Mesodermal cell (in vitro differentiated cells): Measurements from ENCODE around the gene THAP4.

Experiments used
- H3K27ac ChIP-seq: 2 replicates; pipeline ENCODE4 v1.7.0; 2013; ENCODE audit warnings: mild to moderate bottlenecking, low read depth, low read length, moderate library complexity; ENCODE audit not compliant: severe bottlenecking
- H3K36me3 ChIP-seq: 2 replicates; pipeline ENCODE4 v1.7.1; 2013; ENCODE audit warnings: mild to moderate bottlenecking, low read length, moderate library complexity; ENCODE audit not compliant: control insufficient read depth, insufficient read depth
- H3K4me1 ChIP-seq: one replicate; pipeline ENCODE4 v1.7.1; 2013; ENCODE audit warnings: mild to moderate bottlenecking, low read length; ENCODE audit not compliant: insufficient read depth, control insufficient read depth, poor library complexity, severe bottlenecking
- H3K4me3 ChIP-seq: 2 replicates; pipeline ENCODE4 v1.7.0; 2013; ENCODE audit warnings: low read length, control low read depth, mild to moderate bottlenecking; ENCODE audit not compliant: insufficient read depth, poor library complexity, severe bottlenecking; ENCODE audit errors: extremely low read depth
- H3K9me3 ChIP-seq: 2 replicates; pipeline ENCODE4 v1.7.1; 2013; ENCODE audit warnings: mild to moderate bottlenecking, low read length, moderate library complexity; ENCODE audit not compliant: control insufficient read depth
- WGBS, 2 experiments: methylation state at CpG; one replicate each; pipeline ENCODE4 v1.1.5; 2013; ENCODE audit warnings: missing lambda C conversion rate in 2 of 2; ENCODE audit not compliant: insufficient coverage in 2 of 2; 5-methylcytosine and 5-hydroxymethylcytosine counted together

Gene THAP4

DNA sequence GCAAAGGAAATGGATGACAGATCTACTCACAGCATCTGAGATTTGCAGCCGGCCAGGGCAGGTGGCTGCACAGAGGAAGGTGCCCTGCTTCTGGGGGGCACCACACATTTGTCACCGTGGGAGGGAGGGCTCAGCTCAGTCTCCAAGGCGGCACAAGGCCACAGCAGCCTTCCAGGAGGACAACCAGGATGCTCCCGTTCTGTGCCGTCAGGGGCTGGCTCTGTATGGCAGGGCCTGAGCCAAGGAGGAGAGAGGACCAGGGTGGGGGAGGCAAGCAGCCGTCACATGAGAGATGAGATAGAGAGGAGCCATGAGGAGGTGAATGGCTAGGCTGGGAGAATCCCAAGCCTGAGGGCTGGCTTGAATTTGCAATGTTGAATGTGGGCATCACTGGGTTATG, 83.0 kb downstream of the THAP4 start:
- H3K4me1 ChIP-seq, result peaks cover 20% of the 10 kb centered on the region
- no peaks in the 10 kb centered on the region for H3K36me3 ChIP-seq
- H3K4me3 ChIP-seq, result no peak overlapping the region
- no peak overlapping the region for H3K27ac ChIP-seq
- 85 to 93% methylated on average over 4 to 6 of the region's 6 CpGs for WGBS, 2 experiments
- no peaks in the 10 kb centered on the region for H3K9me3 ChIP-seq

DNA sequence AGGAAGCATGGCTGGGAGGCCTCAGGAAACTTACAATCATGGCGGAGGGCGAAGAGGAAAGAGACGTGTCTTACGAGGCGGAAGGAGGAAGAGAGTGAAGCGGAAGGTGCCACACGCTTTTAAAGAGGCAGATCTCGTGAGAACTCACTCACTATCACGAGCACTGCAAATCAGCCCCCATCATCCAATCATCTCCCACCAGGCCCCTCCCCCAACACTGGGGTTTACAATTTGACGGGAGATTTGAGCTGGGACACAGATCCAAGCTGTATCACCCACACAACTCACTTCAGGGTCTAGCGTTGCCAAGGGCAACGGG, 83.5 kb downstream of the THAP4 start:
- Histone ChIP-seq H3K36me3 (no peaks in the 10 kb centered on the region), H3K9me3 (no peaks in the 10 kb centered on the region), H3K4me1 (peaks cover 25% of the 10 kb centered on the region), H3K4me3 (no peak overlapping the region), H3K27ac (no peak overlapping the region)
- 79 to 87% methylated on average over 5 to 7 of the region's 12 CpGs for WGBS, 2 experiments

DNA sequence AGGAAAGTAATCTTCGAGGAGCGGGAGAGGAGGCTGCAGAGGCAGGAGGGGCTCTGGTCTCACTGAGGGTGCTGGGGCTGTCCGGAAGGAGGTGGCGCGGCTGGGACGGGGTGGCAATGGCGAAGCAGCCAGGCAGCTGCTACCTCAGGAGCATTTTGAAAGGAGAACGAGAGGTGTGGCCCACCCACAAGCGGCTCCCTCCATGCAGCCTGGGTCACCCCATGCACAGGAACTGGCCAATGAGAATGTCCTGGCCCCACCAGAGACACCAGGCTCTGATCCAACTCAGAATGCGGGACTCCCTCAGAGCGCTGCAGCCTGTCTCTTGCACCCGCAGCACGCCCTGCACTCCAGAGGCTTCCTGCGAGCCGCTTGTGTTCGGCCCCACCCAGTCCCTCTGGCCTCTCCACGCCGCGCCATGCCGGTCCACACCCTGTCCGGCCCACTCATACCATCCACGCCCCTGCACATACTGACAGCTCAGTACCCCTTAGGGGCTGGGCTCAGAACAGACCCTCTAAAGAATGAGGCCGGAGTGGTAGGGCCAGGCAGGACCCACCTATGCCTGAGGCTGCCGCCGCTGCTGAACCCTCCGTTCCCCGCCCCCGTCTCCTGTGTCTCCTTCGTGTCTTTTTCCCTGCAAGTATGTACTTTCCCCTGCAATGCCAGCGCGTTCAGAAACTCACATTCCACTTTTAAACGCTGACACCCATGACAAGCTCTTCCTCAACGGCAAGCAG, 84.8 kb downstream of the THAP4 start:
- Histone ChIP-seq H3K4me3 (no peak overlapping the region), H3K4me1 (peaks cover 26% of the 10 kb centered on the region), H3K9me3 (no peaks in the 10 kb centered on the region), H3K36me3 (no peaks in the 10 kb centered on the region), H3K27ac (no peak overlapping the region)
- WGBS, 2 experiments, result 85 to 93% methylated on average over 30 to 33 of the region's 33 CpGs

DNA sequence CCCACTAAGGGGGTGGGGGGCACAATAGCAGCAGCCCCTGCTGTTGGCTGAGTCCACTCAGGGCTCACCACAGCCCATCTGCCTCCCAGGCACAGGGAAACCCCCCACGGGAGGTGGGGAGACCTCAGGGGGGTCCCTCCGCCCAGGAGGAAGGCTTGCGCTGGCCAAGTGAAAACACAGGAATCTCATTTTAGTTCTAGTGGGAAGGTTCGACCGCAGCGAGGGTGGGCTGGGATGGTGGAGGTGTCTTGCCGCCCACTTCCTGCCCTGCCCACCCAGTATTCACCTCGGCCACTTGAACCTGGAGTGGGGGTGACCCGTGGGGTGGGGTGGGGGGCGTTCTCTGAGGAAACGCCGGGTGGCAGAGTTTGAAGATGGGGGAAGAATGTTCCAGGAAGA, 85.4 kb downstream of the THAP4 start:
- Histone ChIP-seq H3K36me3 (no peaks in the 10 kb centered on the region), H3K4me3 (no peak overlapping the region), H3K9me3 (no peaks in the 10 kb centered on the region), H3K4me1 (peaks cover 31% of the 10 kb centered on the region), H3K27ac (no peak overlapping the region)
- WGBS, 2 experiments, result 100% methylated on average over 6 of the region's 12 CpGs; no CpG with 5 or more reads in 1 of the 2 experiments

DNA sequence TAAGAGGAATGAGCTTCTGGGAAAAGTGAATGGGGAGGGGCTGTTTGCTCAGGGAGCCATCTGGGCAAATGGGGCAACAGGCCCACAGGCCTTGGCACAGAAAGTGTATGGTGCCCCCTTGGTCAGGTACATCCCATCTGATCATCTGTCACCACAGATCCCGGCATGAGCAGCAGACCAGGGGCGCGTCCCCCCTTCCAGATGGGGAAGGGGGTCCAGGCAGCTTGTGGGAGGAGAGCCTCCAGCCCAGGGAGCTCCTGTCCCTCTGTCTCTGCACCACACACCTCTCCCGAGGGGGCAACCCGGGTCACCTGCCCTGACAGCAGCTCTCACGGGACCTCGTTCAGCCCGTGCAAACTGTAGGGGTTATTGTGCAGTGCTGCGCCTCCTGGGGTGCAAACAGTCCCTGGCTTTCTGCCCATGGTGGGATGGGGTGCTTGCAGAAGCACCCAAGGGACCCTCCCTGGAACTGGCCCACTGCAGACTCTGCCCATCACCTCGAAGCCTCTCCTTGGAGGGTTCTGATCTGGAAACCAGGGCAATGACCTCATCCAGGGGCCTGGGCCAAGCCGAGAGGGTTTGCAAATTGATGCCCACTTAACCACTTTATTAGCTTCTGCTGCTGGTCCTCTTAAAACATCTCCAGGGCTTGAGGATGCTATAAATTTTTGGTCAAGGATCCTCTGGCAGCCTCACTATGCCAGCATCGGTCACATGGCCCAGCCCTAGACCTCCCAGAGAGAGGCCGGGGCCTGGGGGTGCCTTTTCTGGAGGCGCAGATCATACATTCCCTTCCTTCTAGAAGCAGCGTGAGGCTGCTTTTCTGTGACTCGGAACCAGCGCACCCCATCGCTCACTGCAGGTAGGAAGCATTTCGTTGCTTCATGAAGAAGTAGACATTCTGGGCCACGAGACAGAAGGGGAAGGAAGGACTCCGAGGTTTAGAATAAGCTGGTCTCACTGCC, 86.1 kb downstream of the THAP4 start:
- Histone ChIP-seq H3K27ac (no peak overlapping the region), H3K4me3 (no peak overlapping the region), H3K9me3 (no peaks in the 10 kb centered on the region), H3K4me1 (peaks cover 36% of the 10 kb centered on the region), H3K36me3 (no peaks in the 10 kb centered on the region)
- 86 to 95% methylated on average over 12 to 20 of the region's 21 CpGs for WGBS, 2 experiments

- 84 to 92% methylated on average over 2 to 3 of the region's 3 CpGs for WGBS, 2 experiments
Measured at GRCh38 chr2:241548451-241548835, 88.5 kb downstream of the THAP4 start.

DNA sequence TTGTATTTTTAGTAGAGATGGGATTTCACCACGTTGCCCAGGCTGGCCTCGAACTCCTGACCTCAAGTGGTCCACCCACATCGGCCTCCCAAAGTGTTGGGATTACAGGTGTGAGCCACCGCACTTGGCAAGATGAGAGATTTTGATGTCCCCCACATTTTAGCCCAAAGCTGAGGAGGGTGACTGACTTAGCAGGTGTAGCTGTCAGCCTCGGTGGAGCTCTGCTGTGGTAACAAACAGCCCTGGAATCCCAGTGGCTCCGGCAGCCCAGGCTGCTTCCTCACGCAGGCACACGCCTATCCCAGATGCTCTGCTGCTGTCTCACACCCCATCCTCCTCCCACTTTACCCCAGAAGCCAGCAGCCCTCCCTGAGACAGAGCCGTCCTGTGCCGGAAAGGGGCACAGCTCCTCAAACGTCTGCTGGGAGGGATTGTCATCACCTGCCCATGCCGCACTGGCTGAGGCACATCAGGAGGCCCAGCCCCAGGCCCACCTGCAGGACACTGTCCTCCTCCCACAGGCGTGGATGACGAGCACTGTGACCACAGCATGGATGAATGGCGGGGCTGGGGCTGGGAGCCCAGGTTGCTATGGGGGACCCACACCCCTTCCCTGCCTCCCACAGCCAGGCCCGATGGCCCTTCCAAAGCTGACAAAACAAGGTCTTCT, 89.0 kb downstream of the THAP4 start:
- H3K9me3 ChIP-seq, result no peaks in the 10 kb centered on the region
- H3K27ac ChIP-seq, result peak overlapping the region; percentile 96
- H3K4me1 ChIP-seq, result peaks cover 41% of the 10 kb centered on the region
- WGBS, 2 experiments, result 93 to 94% methylated on average over 13 to 15 of the region's 16 CpGs
- H3K4me3 ChIP-seq, result no peak overlapping the region
- no peaks in the 10 kb centered on the region for H3K36me3 ChIP-seq

More at GRCh38 chr2:241548451-241548835, 88.5 kb downstream of the THAP4 start:
- H3K4me1 ChIP-seq, result peaks cover 41% of the 10 kb centered on the region
- no peaks in the 10 kb centered on the region for H3K9me3 ChIP-seq
- no peaks in the 10 kb centered on the region for H3K36me3 ChIP-seq
- no peak overlapping the region for H3K4me3 ChIP-seq
- no peak overlapping the region for H3K27ac ChIP-seq

DNA sequence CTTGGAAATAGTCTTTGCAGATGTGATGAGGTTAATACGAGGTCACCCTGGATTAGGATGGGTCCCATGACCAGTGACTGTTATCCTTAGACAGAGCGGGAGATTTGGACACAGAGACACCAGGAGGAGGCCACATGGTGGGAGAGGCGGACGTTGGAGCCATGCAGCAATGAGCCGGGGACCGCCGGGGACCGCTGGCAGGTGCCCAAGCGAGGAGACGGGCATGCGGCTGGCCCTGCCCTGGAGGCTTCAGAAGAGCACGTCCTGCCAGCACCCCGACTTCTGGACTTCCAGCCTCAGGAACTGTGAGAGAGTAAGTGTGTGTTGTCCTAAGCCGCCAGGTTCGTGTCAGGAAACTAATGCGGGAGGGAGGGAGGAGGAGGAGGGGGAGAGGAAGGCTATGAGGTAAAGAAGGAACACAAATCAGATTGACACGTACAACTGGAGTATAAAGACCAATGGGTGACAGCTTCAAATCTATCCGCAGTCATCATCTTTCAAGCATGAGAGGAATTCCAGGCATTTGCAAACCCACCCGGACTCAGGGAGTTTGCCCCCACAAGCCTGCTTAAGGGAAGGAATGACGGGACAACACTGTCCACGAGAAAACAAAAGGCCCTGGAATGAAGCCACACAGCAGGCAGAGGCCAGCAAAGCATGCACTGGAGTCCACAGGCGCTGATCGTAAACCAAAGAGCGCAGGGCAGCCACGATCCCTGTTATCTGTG, 90.0 kb downstream of the THAP4 start:
- H3K4me3 ChIP-seq, result no peak overlapping the region
- 51 to 52% methylated on average over 20 to 24 of the region's 25 CpGs for WGBS, 2 experiments
- H3K9me3 ChIP-seq, result no peaks in the 10 kb centered on the region
- peaks cover 41% of the 10 kb centered on the region for H3K4me1 ChIP-seq
- peak overlapping the region; percentile 96 for H3K27ac ChIP-seq
- no peaks in the 10 kb centered on the region for H3K36me3 ChIP-seq

- Histone ChIP-seq H3K27ac (no peak overlapping the region), H3K9me3 (no peaks in the 10 kb centered on the region), H3K36me3 (no peaks in the 10 kb centered on the region), H3K4me1 (peaks cover 45% of the 10 kb centered on the region), H3K4me3 (no peak overlapping the region)
- 91 to 93% methylated on average over 9 of the region's 12 CpGs for WGBS, 2 experiments
Measured at GRCh38 chr2:241545523-241546473, 91.2 kb downstream of the THAP4 start.
